KMS-11 (cell line): ENCODE data around the gene TRIM4.

Experiments used
- H2AFZ ChIP-seq: fragments of 200-600 bp; sonication (generic); 2 replicates; pipeline ENCODE4 v1.6.1; 2016; ENCODE audit warnings: antibody characterized with exemption, mixed run types, low read depth
- H3K27ac ChIP-seq: fragments of 200-600 bp; sonication (generic); 2 replicates; pipeline ENCODE4 v1.6.1; 2016; ENCODE audit warnings: mild to moderate bottlenecking, mixed run types
- H3K27me3 ChIP-seq: fragments of 200-600 bp; sonication (generic); 2 replicates; pipeline ENCODE4 v1.6.1; 2017; ENCODE audit warnings: mild to moderate bottlenecking, low read depth, mixed run types, moderate library complexity; ENCODE audit not compliant: insufficient read depth
- H3K36me3 ChIP-seq: fragments of 200-600 bp; sonication (generic); 2 replicates; pipeline ENCODE4 v1.6.1; 2017; ENCODE audit warnings: mild to moderate bottlenecking, mixed run types; ENCODE audit not compliant: insufficient read depth
- H3K4me1 ChIP-seq: fragments of 200-600 bp; sonication (generic); 2 replicates; pipeline ENCODE4 v1.6.1; 2016; ENCODE audit warnings: mild to moderate bottlenecking, low read depth, mixed run types; ENCODE audit not compliant: poor library complexity, severe bottlenecking
- H3K4me2 ChIP-seq: fragments of 200-600 bp; sonication (generic); 2 replicates; pipeline ENCODE4 v1.7.0; 2016; ENCODE audit warnings: mild to moderate bottlenecking, mixed run types
- H3K4me3 ChIP-seq: fragments of 200-600 bp; sonication (generic); IDR thresholded peaks from 2 replicates; pipeline ENCODE4 v1.6.1; 2017; ENCODE audit warnings: low read depth, low read length, mixed read lengths; ENCODE audit not compliant: insufficient read depth
- H3K79me2 ChIP-seq: fragments of 200-600 bp; sonication (generic); 2 replicates; pipeline ENCODE4 v1.6.1; 2016; ENCODE audit warnings: low read depth, mixed run types; ENCODE audit not compliant: insufficient read depth
- H3K9ac ChIP-seq: fragments of 200-600 bp; sonication (generic); 2 replicates; pipeline ENCODE4 v1.6.1; 2016; ENCODE audit warnings: mild to moderate bottlenecking, mixed run types
- H4K20me1 ChIP-seq: fragments of 200-600 bp; sonication (generic); 2 replicates; pipeline ENCODE4 v1.6.1; 2016; ENCODE audit warnings: mild to moderate bottlenecking, mixed run types; ENCODE audit not compliant: insufficient read depth
- CTCF ChIP-seq: fragments of 200-600 bp; sonication (generic); conservative IDR thresholded peaks from 2 replicates; pipeline ENCODE4 v1.6.1; 2017; ENCODE audit warnings: low read depth, mild to moderate bottlenecking, antibody characterized with exemption, low read length, moderate library complexity, mixed read lengths

TRIM4 gene

GRCh38 chr7:99863847-99864440 lies 55.4 kb downstream of the TRIM4 start:
- Histone ChIP-seq H3K36me3 (no peaks in the 10 kb centered on the region), H3K4me3 (no peak overlapping the region), H3K27me3 (no peaks in the 10 kb centered on the region), H3K4me1 (no peaks in the 10 kb centered on the region), H3K79me2 (no peaks in the 10 kb centered on the region), H3K9ac (no peak overlapping the region), H2AFZ (no peak overlapping the region), H4K20me1 (no peaks in the 10 kb centered on the region), H3K27ac (no peak overlapping the region), H3K4me2 (no peak overlapping the region)
- TF ChIP-seq CTCF, result no peak

DNA sequence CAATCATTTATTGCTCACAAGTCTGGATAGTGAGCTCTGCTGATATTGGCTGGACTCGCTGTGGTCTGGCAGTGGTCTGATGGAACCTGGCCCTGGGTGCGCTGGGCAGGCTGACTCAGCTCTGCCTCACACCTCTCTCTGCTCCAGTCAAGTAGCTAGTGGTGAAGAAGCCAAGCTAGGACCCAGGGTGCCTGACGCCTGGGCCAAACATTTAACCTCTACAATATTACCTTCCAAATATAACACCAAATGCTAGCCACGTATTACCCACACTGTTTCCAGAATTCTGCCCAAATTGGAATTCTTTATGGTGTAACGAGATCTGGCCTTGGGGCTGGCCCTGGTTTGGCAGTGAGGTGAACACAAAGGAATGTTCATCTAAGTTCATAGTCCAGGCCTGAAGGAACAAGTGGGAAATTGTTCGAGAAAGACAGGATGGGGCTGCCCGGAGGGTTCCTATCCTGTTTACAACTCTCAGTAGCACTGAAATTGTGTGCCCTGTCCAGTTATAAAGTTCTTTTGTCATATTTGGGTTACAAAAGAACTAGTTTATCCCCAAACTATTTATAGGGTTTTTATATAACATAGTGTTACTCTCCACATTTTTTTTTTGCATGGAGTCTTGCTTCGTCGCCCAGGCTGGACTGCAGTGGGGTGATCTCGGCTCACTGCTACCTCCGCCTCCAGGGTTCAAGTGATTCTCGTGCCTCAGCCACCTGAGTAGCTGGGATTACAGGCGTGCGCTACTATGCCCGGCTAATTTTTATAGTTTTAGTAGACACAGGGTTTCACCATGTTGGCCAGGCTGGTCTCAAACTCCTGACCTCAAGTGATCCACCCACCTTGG lies 58.8 kb downstream of the TRIM4 start:
- no peak overlapping the region for H3K4me2 ChIP-seq
- H4K20me1 ChIP-seq, result no peaks in the 10 kb centered on the region
- no peak for TF ChIP-seq CTCF
- H3K4me3 ChIP-seq, result no peak overlapping the region
- H3K79me2 ChIP-seq, result no peaks in the 10 kb centered on the region
- no peaks in the 10 kb centered on the region for H3K4me1 ChIP-seq
- H3K36me3 ChIP-seq, result no peaks in the 10 kb centered on the region
- H3K27me3 ChIP-seq, result no peaks in the 10 kb centered on the region
- no peak overlapping the region for H3K9ac ChIP-seq
- H2AFZ ChIP-seq, result no peak overlapping the region
- no peak overlapping the region for H3K27ac ChIP-seq

GRCh38 chr7:99855236-99855635 lies 64.1 kb downstream of the TRIM4 start:
- Histone ChIP-seq H2AFZ (no peak overlapping the region), H3K9ac (no peak overlapping the region), H3K27me3 (no peaks in the 10 kb centered on the region), H4K20me1 (no peaks in the 10 kb centered on the region), H3K79me2 (no peaks in the 10 kb centered on the region), H3K4me2 (no peak overlapping the region), H3K27ac (no peak overlapping the region), H3K4me3 (no peak overlapping the region), H3K4me1 (no peaks in the 10 kb centered on the region), H3K36me3 (no peaks in the 10 kb centered on the region)
- no peak for TF ChIP-seq CTCF

GRCh38 chr7:99848420-99849216 lies 70.7 kb downstream of the TRIM4 start:
- no peak overlapping the region for H3K4me3 ChIP-seq
- H3K4me2 ChIP-seq, result no peak overlapping the region
- no peaks in the 10 kb centered on the region for H4K20me1 ChIP-seq
- no peak overlapping the region for H2AFZ ChIP-seq
- no peaks in the 10 kb centered on the region for H3K79me2 ChIP-seq
- no peaks in the 10 kb centered on the region for H3K36me3 ChIP-seq
- no peak overlapping the region for H3K27ac ChIP-seq
- no peaks in the 10 kb centered on the region for H3K4me1 ChIP-seq
- no peak overlapping the region for H3K9ac ChIP-seq
- no peak for TF ChIP-seq CTCF
- no peaks in the 10 kb centered on the region for H3K27me3 ChIP-seq
